NCI-H1694 (cell line): Measurements from ENCODE around the gene FXR2.
"Not testable (repeated sequence)": the region's sequence is repeated elsewhere in the genome, so short reads cannot be mapped to it uniquely, and the experiment has no call there.

Source experiments
- DNase-seq: peaks from one replicate; lab custom pipeline; 2025; lab: John Stamatoyannopoulos, UW

FXR2 gene

GRCh38 chr17:7629939-7630571 is 15.4 kb upstream of the FXR2 start, which contains the start of gene SHBG:
Gene SHBG (plus strand): TSS chr17:7630135. CDS start chr17:7630173, 38 bp downstream.
- no peak for DNase-seq

GRCh38 chr17:7627250-7628121 is 12.8 kb upstream of the FXR2 start, which contains the start of gene SAT2:
Gene SAT2 (minus strand): TSS chr17:7627821. CDS start chr17:7627635, 186 bp downstream.
- DNase-seq: peak; percentile 90

- DNase-seq: no peak
Measured at GRCh38 chr17:7626956-7627249, 12.2 kb upstream of the FXR2 start.

GRCh38 chr17:7626307-7626706 is 11.6 kb upstream of the FXR2 start:
- DNase-seq: no peak

- DNase-seq: not testable (repeated sequence)
Measured at GRCh38 chr17:7625749-7626148, 11.1 kb upstream of the FXR2 start.

GRCh38 chr17:7623661-7624060 is 9.0 kb upstream of the FXR2 start:
- DNase-seq: no peak

- no peak for DNase-seq
Measured at GRCh38 chr17:7620835-7621234, 6.1 kb upstream of the FXR2 start.

GRCh38 chr17:7618608-7619007 is 3.9 kb upstream of the FXR2 start:
- no peak for DNase-seq

- no peak for DNase-seq
Measured at GRCh38 chr17:7615265-7615747, 609 bp upstream of the FXR2 start.

GRCh38 chr17:7613769-7614424 is 800 bp downstream of the FXR2 start:
- no peak for DNase-seq

- no peak for DNase-seq
Measured at GRCh38 chr17:7612294-7612640, 2.4 kb downstream of the FXR2 start.

- no peak for DNase-seq
Measured at GRCh38 chr17:7611635-7612293, 2.9 kb downstream of the FXR2 start.

GRCh38 chr17:7610641-7611040 is 4.1 kb downstream of the FXR2 start:
- no peak for DNase-seq

GRCh38 chr17:7606280-7606679 is 8.4 kb downstream of the FXR2 start:
- DNase-seq: no peak

GRCh38 chr17:7597561-7597960 is 17.1 kb downstream of the FXR2 start:
- not testable (repeated sequence) for DNase-seq

- DNase-seq: no peak
Measured at GRCh38 chr17:7593296-7593695, 21.4 kb downstream of the FXR2 start.

GRCh38 chr17:7592422-7593021 is 22.2 kb downstream of the FXR2 start:
- no peak for DNase-seq

- DNase-seq: no peak
Measured at GRCh38 chr17:7591596-7591995, 23.1 kb downstream of the FXR2 start.

GRCh38 chr17:7590743-7591142 is 24.0 kb downstream of the FXR2 start:
- no peak for DNase-seq

GRCh38 chr17:7589891-7590691 is 24.6 kb downstream of the FXR2 start, which contains the start of gene SOX15:
Gene SOX15 (minus strand): TSS chr17:7590094. CDS start chr17:7589676, 418 bp downstream.
- no peak for DNase-seq
